HG03135 (cell line): ENCODE results near the gene SIL1.
"Not testable (repeated sequence)": the region's sequence is repeated elsewhere in the genome, so short reads cannot be mapped to it uniquely, and the experiment has no call there.

Experiments
- ATAC-seq: cut with Tn5 transposase; IDR thresholded peaks from one replicate; pipeline ENCODE4 v1.9.1; 2021; ENCODE audit warnings: mild to moderate bottlenecking, moderate library complexity; ENCODE audit not compliant: unreplicated experiment

Gene SIL1

GRCh38 chr5:139076111-139076510, 122.1 kb downstream of the SIL1 start:
- ATAC-seq: no peak

GRCh38 chr5:139075066-139076050, 122.8 kb downstream of the SIL1 start:
- ATAC-seq: no peak

GRCh38 chr5:139073956-139074355, 124.2 kb downstream of the SIL1 start:
- not testable (repeated sequence) for ATAC-seq

- ATAC-seq: no peak
Measured at GRCh38 chr5:139068494-139069151, 129.5 kb downstream of the SIL1 start.

GRCh38 chr5:139068060-139068459, 130.1 kb downstream of the SIL1 start:
- ATAC-seq: no peak

- ATAC-seq: no peak
Measured at GRCh38 chr5:139065306-139065705, 132.9 kb downstream of the SIL1 start.

GRCh38 chr5:139064613-139065012, 133.6 kb downstream of the SIL1 start:
- no peak for ATAC-seq

GRCh38 chr5:139063664-139064054, 134.5 kb downstream of the SIL1 start:
- ATAC-seq: no peak

GRCh38 chr5:139062910-139063663, 135.1 kb downstream of the SIL1 start:
- ATAC-seq: no peak

- ATAC-seq: no peak
Measured at GRCh38 chr5:139061856-139062255, 136.3 kb downstream of the SIL1 start.

- ATAC-seq: no peak
Measured at GRCh38 chr5:139061274-139061673, 136.9 kb downstream of the SIL1 start.

- ATAC-seq: no peak
Measured at GRCh38 chr5:139058121-139058520, 140.0 kb downstream of the SIL1 start.

- ATAC-seq: not testable (repeated sequence)
Measured at GRCh38 chr5:139057045-139057939, 140.9 kb downstream of the SIL1 start.

- ATAC-seq: no peak
Measured at GRCh38 chr5:139052975-139053374, 145.2 kb downstream of the SIL1 start.

- no peak for ATAC-seq
Measured at GRCh38 chr5:139051392-139051791, 146.8 kb downstream of the SIL1 start.

GRCh38 chr5:139050432-139050831, 147.7 kb downstream of the SIL1 start:
- no peak for ATAC-seq

- ATAC-seq: no peak
Measured at GRCh38 chr5:139049780-139050179, 148.4 kb downstream of the SIL1 start.

- ATAC-seq: no peak
Measured at GRCh38 chr5:139046551-139046950, 151.6 kb downstream of the SIL1 start.

GRCh38 chr5:139043157-139043905, 154.8 kb downstream of the SIL1 start:
- no peak for ATAC-seq

- ATAC-seq: no peak
Measured at GRCh38 chr5:139040081-139040480, 158.1 kb downstream of the SIL1 start.
